ENCODE data around the gene HYAL2. TPM values are rescaled to one million over a fixed set of nuclear protein-coding genes. Genes with fewer than 3 reads are reported as not detected.

The HYAL2 gene
- total RNA-seq, 1 experiment from 2014 or later = 12.6 TPM

DNA sequence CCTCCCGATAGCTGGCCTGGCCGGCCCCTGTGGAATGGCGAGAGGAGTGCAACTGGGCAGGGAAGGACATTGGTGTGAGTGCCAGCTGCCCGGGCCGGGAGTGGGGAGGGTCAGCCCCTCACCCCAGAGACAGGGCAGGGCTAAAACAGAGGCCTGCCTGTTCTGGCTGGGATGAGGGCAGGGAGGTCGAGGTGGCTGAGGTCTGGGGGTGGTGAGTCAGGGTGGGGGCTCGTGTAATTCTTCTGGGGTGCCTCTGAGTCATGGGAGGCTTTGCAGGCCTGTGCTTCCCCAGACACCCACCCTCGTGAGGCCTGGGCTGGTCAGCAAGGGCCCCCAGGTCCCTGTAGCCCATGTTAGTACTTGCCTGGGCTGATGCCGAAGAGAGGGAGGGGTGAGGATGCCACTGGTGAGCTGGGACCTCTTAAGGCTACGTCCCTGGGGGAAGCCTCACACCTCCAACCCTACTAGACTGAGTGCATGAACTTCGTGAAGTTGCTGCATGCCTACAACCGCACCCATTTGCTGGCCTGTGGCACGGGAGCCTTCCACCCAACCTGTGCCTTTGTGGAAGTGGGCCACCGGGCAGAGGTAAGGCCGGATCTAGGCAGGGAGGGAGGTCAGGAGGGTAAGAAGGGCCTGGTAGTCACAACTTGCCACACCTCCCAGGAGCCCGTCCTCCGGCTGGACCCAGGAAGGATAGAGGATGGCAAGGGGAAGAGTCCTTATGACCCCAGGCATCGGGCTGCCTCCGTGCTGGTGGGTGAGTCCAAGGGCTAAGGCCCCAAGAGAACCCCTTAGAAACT lies 51.9 kb downstream of the HYAL2 start:
- Mint-ChIP-seq H3K4me3 (ENCODE audit: unreplicated experiment) (peak overlapping the region; percentile 25), H3K27ac (ENCODE audit: low read depth, unreplicated experiment) (peak overlapping the region; percentile 35), H3K9me3 (ENCODE audit: unreplicated experiment) (no peaks in the 10 kb centered on the region), H3K36me3 (ENCODE audit: insufficient read depth, unreplicated experiment) (peaks cover 6% of the 10 kb centered on the region), H3K4me1 (ENCODE audit: insufficient read depth, unreplicated experiment) (peaks cover 48% of the 10 kb centered on the region), H3K27me3 (ENCODE audit: insufficient read depth, unreplicated experiment) (no peaks in the 10 kb centered on the region)
- POLR2A ChIA-PET = interaction anchor here (0.5 to 3.9 kb wide), 10 partner anchors 11 to 346 kb away, joined by 3 to 16 read pairs (median 3); partner anchors contain the start of gene GNAI2
- BruUV-seq (replicated peaks) = no TSS peak
- intact Hi-C loops (cut with micrococcal nuclease) = loop anchor here (5.0 kb wide), 1 partner anchor 148 kb away; no protein-coding TSS in a partner anchor
- TF ChIP-seq, protein P1, sequence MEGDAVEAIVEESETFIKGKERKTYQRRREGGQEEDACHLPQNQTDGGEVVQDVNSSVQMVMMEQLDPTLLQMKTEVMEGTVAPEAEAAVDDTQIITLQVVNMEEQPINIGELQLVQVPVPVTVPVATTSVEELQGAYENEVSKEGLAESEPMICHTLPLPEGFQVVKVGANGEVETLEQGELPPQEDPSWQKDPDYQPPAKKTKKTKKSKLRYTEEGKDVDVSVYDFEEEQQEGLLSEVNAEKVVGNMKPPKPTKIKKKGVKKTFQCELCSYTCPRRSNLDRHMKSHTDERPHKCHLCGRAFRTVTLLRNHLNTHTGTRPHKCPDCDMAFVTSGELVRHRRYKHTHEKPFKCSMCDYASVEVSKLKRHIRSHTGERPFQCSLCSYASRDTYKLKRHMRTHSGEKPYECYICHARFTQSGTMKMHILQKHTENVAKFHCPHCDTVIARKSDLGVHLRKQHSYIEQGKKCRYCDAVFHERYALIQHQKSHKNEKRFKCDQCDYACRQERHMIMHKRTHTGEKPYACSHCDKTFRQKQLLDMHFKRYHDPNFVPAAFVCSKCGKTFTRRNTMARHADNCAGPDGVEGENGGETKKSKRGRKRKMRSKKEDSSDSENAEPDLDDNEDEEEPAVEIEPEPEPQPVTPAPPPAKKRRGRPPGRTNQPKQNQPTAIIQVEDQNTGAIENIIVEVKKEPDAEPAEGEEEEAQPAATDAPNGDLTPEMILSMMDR (IDR thresholded peaks at IDR 0.05; ENCODE audit: unreplicated experiment) = no peak
- CTCF ChIA-PET = interaction anchor here (0.6 to 5.0 kb wide), 12 partner anchors 10 to 148 kb away, joined by 3 to 50 read pairs (median 6); no protein-coding TSS in a partner anchor
- no peak for DNase-seq (ENCODE audit: unreplicated experiment)

DNA sequence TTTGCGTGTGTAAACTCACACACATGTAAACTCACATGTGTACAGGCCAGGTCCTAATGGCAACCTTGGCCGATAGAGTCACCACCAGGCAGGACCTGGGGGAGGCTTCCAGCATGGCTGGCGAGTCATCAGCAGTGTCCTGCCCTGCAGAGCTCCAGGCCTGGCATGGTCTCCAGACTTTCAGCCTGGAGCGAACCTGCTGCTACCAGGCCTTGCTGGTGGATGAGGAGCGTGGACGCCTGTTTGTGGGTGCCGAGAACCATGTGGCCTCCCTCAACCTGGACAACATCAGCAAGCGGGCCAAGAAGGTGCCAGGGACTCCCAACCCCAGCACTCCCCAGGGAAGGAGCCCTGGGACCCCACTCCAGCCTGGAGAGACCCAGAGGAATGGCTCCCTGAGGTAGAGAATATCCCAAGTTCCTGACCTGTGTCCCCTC lies 52.5 kb downstream of the HYAL2 start:
- POLR2A ChIA-PET = interaction anchor here (0.5 to 3.9 kb wide), 10 partner anchors 10 to 1697 kb away, joined by 3 to 16 read pairs (median 4); partner anchors contain the start of gene TUSC2
- peaks cover 48% of the 10 kb centered on the region for H3K4me1 Mint-ChIP-seq (ENCODE audit: insufficient read depth, unreplicated experiment)
- no peaks in the 10 kb centered on the region for H3K27me3 Mint-ChIP-seq (ENCODE audit: insufficient read depth, unreplicated experiment)
- peak overlapping the region; percentile 35 for H3K27ac Mint-ChIP-seq (ENCODE audit: low read depth, unreplicated experiment)
- peak overlapping the region; percentile 25 for H3K4me3 Mint-ChIP-seq (ENCODE audit: unreplicated experiment)
- BruUV-seq (replicated peaks) = no TSS peak
- peaks cover 5% of the 10 kb centered on the region for H3K36me3 Mint-ChIP-seq (ENCODE audit: insufficient read depth, unreplicated experiment)
- TF ChIP-seq, protein P1 (IDR thresholded peaks at IDR 0.05; ENCODE audit: unreplicated experiment) = no peak
- peak; percentile 62 for DNase-seq (ENCODE audit: unreplicated experiment)
- intact Hi-C loops (cut with micrococcal nuclease) = loop anchor here (5.0 kb wide), 1 partner anchor 148 kb away; no protein-coding TSS in a partner anchor
- CTCF ChIA-PET = interaction anchor here (0.6 to 5.0 kb wide), 12 partner anchors 10 to 149 kb away, joined by 3 to 50 read pairs (median 6); no protein-coding TSS in a partner anchor
- no peaks in the 10 kb centered on the region for H3K9me3 Mint-ChIP-seq (ENCODE audit: unreplicated experiment)

DNA sequence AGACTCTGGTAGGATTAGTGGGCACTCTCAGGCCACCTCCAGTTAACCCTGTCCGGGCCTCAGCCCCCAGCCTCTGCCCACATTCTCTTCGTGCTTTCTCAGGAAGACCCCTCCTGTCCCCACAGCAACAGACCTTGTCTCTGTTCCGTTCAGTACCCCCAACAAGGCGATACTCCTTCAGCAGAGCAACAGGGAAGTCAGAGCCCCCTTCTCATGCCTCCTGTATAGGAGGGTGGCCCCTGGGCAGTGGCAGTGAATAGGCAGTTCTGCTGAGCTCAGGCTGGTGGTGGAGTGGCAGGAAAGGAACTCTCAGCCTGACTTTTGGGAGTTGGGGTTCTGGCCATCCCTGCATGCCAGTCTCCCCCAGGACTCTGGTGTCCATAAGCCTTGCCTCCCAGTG lies 53.1 kb downstream of the HYAL2 start:
- Mint-ChIP-seq H3K27me3 (ENCODE audit: insufficient read depth, unreplicated experiment) (no peaks in the 10 kb centered on the region), H3K4me3 (ENCODE audit: unreplicated experiment) (peak overlapping the region; percentile 34), H3K4me1 (ENCODE audit: insufficient read depth, unreplicated experiment) (peaks cover 44% of the 10 kb centered on the region), H3K36me3 (ENCODE audit: insufficient read depth, unreplicated experiment) (peaks cover 5% of the 10 kb centered on the region), H3K27ac (ENCODE audit: low read depth, unreplicated experiment) (no peak overlapping the region), H3K9me3 (ENCODE audit: unreplicated experiment) (no peaks in the 10 kb centered on the region)
- BruUV-seq (replicated peaks) = no TSS peak
- TF ChIP-seq, protein P1 (IDR thresholded peaks at IDR 0.05; ENCODE audit: unreplicated experiment) = no peak
- no peak for DNase-seq (ENCODE audit: unreplicated experiment)
- ChIA-PET POLR2A (interaction anchor here (0.6 to 3.9 kb wide), 9 partner anchors 9 to 1697 kb away, joined by 3 to 16 read pairs (median 4); partner anchors contain the start of gene TUSC2), CTCF (interaction anchor here (0.6 to 5.0 kb wide), 12 partner anchors 9 to 157 kb away, joined by 3 to 50 read pairs (median 5); no protein-coding TSS in a partner anchor)
- intact Hi-C loops (cut with micrococcal nuclease) = no loop called here
